MM.1S (cell line): ENCODE measurements around the gene NLRP9.

Source experiments
- EZH2 ChIP-seq: fragments of 300-600 bp; sonication (generic); optimal IDR thresholded peaks from 2 replicates; pipeline ENCODE3; 2017; ENCODE audit warnings: low read depth, mild to moderate bottlenecking, antibody characterized with exemption, low read length, mixed read lengths
- EZH2phosphoT487 ChIP-seq: fragments of 300-600 bp; sonication (generic); IDR thresholded peaks from 2 replicates; pipeline ENCODE4 v1.6.1; 2018; ENCODE audit warnings: antibody characterized with exemption, low read length
- TF ChIP-seq, protein P1 (sequence below): fragments of 300-600 bp; sonication (generic); IDR thresholded peaks from 2 replicates; pipeline ENCODE4 v1.5.1; 2016; ENCODE audit warnings: antibody characterized with exemption, low read length, mixed read lengths

DNA sequence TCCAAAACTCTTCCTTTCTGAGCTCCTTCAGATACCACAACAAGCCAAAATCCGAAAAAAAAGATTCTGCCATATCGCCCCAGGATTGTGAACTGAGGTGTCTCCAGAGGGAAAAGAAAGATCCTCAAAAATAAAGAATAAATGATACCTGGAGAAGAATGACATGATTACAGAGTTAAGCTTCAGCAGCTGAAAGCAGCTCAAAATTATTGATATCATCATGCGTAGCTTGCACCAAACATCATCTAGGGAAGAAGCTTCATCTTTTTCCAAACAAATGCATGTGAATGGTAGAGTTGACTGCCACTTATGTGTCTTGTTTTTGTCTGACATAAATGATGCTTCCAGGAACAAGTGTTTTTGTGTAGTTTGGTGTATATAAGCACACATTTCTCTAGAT is at the start of gene NLRP9:
- TF ChIP-seq, protein P1, sequence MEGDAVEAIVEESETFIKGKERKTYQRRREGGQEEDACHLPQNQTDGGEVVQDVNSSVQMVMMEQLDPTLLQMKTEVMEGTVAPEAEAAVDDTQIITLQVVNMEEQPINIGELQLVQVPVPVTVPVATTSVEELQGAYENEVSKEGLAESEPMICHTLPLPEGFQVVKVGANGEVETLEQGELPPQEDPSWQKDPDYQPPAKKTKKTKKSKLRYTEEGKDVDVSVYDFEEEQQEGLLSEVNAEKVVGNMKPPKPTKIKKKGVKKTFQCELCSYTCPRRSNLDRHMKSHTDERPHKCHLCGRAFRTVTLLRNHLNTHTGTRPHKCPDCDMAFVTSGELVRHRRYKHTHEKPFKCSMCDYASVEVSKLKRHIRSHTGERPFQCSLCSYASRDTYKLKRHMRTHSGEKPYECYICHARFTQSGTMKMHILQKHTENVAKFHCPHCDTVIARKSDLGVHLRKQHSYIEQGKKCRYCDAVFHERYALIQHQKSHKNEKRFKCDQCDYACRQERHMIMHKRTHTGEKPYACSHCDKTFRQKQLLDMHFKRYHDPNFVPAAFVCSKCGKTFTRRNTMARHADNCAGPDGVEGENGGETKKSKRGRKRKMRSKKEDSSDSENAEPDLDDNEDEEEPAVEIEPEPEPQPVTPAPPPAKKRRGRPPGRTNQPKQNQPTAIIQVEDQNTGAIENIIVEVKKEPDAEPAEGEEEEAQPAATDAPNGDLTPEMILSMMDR = no peak
- TF ChIP-seq EZH2 (no peak), EZH2phosphoT487 (no peak)
